Occipital lobe (tissue), 2 donors: ENCODE results near the gene ERN1. TPM values are rescaled to one million over a fixed set of nuclear protein-coding genes. Genes with fewer than 3 reads are reported as not detected.
"Not testable (repeated sequence)": the region's sequence is repeated elsewhere in the genome, so short reads cannot be mapped to it uniquely, and the experiment has no call there.

Experiments
- DNase-seq: peaks from one replicate; lab custom pipeline; 2025; lab: John Stamatoyannopoulos, UW
- total RNA-seq: library from RNA; depleted of rRNA; stranded (reverse); fragments of >200 nt; gene quantifications from one replicate; pipeline ENCODE4 v1.2.3, GENCODE V29; 2014

Gene ERN1
- total RNA-seq, 1 donor from 2014 or later, result 5.9 TPM

DNA sequence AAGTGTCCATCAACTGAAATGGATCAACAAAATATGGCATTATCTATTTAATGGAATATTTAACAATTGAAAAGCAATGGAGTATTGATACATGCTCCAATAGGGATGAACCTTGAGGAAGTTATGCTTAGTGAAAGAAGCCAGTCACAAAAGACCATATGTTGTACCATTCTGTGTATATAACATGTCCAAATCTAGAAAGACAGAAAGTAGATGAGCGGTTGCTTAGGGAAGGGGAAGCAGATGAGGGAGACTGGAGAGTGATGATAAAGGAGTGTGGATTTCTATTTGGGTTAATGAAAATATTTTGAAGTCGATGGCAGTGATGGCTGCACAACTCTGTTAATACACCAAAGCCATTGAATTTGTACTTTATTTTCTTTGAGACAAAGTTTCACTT, 8.5 kb upstream of the ERN1 start:
- DNase-seq, result no peak

DNA sequence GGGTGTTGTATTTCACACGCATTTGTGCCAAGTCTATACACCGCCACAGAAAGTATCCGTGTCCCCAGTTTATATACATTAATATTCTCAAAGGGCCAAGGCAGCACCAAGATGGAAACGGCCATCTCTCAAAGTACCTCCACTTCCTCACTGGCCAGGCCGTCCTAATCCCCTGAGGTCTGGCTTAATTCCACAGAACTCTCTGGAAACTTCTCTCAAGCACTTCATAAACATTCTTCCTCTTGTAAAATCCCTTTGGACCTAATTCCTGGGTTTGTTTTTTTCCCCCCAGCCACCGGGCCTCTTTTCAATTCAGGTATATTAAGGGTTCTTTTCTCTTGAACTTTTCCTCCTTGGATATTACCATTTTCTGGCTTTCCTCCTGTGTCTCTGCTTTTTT, 5.1 kb upstream of the ERN1 start:
- DNase-seq, result no peak

GRCh38 chr17:64134216-64134970, 4.4 kb upstream of the ERN1 start:
- no peak for DNase-seq

GRCh38 chr17:64133546-64134215, 3.7 kb upstream of the ERN1 start:
- no peak for DNase-seq

DNA sequence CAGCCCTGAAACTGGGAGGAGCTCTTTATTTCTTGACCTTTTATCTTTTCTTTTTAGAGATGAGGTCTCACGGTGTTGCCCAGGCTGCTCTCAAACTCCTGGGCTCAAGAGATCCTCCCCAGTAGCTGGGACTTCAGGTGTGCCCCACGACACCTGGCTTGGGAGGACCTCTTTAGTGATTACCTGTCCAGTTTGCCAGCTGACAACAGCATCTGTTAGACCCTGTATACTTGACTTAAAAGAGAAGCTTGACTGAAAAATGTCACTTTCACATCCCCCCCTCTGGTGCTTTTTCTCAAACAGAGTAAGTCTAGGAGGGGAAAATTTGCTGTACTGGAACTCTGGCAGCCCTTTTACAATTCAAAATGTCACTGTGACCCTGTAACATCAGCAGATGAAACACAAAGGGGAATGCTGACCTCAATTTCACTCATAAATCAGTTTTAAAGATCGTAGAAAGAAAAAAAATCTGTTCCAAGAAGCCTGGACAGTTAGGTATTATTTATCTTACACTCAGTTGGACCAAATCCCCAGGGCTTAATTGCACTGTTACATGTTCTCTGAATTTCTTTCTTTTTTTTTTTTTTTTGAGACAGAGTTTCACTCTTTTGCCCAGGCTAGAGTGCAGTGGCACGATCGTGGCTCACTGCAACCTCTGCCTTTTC, 1.8 kb upstream of the ERN1 start:
- DNase-seq, result no peak

GRCh38 chr17:64130559-64131001, 636 bp upstream of the ERN1 start:
- DNase-seq, result no peak

DNA sequence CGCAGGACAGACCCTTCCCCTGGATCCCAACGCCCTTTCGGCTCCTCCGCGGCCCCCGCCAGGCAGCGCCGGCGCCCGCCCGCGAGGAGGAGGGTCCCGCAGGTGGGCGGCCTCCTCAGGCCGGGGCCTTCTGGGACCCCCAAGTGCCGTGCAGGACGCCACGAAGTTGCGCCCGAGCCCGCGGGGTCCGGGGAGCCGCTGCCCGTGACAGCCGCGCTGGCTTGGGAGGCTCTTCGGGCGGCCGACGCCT, 504 bp downstream of the ERN1 start:
- DNase-seq, result no peak

DNA sequence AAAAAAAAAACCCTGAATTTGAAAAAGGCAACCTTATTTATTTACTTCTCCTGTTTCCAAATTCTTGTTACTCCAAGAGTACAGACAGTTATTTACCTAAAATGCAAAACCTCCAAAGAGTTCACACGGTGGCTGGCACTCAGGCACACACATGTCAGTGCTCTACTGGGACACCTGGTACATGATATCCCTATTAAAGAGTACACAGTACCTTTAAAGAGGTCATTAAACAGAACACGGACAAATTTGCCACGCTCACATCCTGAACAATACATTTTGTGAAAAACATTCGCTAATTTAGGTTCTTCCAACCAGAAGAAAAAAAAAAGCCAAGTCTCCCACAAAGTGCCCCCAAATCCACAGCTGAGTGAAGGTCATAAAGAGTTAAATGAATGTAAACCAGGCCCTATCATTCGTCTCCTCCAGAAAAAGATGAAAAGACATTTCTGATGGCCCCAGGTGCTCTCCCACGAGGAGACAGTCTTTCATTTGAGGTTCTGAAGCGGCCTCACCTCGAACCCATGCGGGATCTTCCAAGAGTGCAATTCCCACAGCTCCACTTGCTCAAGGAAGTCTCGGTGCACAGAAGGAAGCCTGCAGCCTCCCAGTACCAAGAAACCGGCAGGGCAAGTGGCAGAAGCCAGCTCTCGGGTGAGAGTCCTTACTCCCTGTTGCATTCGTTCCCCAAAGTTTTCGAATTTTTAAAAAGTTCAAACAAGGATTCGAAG, 993 bp downstream of the ERN1 start:
- no peak for DNase-seq

GRCh38 chr17:64126918-64127317, 3.0 kb downstream of the ERN1 start:
- no peak for DNase-seq

DNA sequence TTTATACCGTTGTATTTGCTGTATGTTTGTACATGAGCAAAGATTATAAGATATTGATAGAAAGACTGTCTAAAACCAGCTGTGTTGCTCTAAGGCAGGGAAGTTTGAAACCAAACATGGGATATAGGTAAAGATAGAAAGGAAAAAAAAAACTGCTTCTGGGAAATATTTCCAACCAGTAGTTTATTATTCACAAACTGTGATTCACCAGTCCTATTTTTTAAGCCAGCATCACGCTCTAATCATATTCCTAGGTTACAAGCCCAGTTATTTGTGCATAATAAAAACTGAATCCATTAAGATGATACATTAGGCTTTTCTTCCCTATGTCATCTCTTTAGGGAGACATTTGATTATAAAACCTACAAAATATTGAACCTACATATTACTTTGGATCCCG, 4.0 kb downstream of the ERN1 start:
- no peak for DNase-seq

- DNase-seq, result no peak
These were observed 5.3 kb downstream of the ERN1 start for GRCh38 chr17:64124609-64125008.

DNA sequence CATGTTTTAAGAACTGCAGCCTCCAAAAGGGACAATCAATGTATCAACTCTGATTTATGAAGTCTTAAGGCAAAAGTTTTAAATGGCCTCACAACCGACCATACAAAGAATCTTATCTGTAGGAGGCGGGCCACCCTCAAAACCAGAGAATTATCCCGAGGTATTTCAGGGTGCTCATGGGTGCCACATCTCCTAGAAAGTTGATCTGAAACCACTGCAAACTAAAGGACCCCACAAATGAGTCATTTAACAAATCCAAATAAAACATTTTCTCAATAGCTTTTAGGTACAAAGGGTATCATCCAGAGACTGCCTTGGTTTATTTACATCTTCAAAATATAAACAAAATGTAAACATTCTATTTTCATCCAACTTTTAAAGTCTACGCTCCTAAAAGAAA, 6.8 kb downstream of the ERN1 start:
- no peak for DNase-seq

DNA sequence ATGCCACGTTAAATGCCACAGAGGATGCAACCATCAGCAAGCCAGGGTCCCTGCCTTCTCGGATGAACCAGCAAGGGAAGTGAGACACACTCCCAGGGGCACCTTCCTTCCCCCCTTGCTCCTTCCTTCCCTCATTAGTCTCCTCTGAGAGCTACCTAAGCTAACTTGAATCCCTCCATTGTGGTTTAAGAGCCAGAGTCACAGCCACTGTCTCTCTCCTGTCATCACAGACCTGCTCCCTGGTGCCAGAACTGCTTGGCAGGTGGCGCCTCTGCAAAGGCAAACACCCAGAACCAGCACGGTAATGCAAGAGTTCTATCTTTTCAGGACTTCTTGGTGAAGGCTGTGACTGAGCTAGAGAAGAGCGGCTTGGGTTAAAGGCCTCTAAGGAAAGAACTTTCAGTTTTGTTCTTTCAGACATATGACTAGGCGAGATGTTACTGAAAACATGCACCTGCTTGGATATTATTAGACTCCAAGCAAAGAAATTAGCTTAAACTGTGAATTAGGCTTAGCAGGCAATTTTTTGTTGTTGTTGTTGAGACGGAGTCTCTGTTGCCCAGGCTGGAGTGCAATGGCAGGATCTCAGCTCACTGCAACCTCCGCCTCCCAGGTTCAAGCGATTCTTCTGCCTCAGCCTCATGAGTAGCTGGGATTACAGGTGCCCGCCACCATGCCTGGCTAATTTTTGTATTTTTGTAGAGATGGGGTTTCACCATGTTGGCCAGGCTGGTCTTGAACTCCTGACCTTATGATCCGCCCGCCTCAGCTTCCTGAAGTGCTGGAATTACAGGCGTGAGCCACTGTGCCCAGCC, 8.8 kb downstream of the ERN1 start:
- DNase-seq, result not testable (repeated sequence)

GRCh38 chr17:64120159-64120810, 9.7 kb downstream of the ERN1 start:
- no peak for DNase-seq

- DNase-seq, result no peak
These were observed 11.7 kb downstream of the ERN1 start for GRCh38 chr17:64117981-64118979.

DNA sequence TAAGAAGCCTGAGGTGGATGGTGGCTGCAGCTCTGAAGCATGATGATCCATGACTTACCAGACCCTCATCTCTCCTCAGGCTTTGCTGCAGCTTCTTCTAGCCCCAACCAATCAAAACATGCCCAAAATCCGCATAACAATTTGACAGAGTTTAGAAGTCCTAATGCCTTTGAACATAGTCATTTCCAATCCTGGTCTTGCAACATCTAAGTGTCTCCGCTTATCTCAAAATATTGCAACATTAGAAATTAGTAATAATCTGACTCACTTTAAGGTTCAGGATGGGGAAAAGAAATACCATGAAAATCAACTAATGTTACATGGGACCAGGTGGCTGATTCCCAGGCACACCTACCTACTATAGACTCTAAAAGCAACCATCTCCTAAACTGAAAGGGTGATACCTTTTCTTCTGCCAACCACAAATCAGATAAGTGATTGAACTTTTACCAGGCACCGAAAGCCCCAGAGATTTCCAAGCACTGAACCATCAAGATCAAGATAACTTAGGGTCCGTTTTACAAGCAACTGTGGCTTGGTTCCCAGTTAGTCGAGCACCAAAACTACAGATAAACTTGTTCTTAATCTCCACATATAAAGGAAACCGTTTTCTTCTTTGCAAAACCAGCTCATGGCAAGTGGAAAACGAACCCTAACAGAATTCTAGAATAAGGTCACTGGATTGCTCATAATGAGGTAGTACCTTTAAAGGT, 14.0 kb downstream of the ERN1 start:
- DNase-seq, result no peak

DNA sequence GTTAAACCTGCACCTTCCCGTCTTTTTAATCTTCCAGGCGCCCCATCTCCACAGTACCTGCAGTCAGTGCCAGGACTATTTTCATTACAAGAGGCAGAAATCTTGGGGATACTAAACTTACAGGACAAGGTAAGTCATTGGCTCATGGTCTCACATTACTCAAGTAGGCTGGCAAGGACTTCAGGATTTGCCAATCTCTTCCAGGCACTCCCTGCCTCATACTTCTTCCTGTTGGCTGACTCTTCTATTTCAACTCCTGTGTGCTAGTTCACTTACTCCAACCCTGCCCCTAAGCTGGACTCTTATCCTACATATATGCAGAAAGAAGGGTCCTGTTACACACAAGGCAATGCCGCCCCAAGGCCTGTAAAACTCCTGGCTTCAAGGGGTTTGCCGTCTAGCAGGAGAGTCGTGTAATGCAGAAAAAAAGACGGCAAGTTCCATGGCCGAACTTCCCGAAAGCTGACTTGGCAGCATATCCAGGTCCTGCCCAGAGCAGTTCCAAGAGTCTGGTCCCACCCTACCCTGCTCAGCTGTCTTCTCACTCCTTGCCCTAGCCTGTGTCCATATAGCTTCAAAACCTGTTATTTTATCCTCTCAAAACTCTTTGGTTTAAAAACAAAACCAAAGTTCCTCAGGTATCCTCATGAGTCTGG, 14.8 kb downstream of the ERN1 start:
- DNase-seq, result no peak

DNA sequence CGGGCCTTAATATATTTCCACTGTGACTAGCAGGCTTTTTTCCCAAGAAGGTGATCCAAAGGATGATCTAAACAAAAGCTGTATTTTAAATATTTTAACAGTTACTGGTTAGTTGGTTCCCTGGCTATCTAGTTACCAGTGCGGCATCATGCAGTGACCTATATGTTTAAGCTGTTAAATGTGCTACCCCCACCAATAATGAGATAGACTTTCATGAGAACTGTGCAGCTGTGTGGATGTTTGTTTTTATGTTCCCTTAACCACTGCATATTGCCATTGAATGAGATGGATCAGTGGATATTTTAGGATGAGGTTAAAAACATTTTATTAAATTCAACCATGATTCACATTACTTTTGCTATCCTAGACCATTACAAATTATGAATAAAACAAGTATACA, 16.9 kb downstream of the ERN1 start:
- no peak for DNase-seq
